Panc1 (cell line): ENCODE data around the gene SOX5. TPM values are rescaled to one million over a fixed set of nuclear protein-coding genes. Genes with fewer than 3 reads are reported as not detected.
A peak's percentile ranks its signal among the peaks of the same experiment; 100 is the strongest.

Experiments
- ATAC-seq: fragments of 200-7000 bp; cut with Tn5 transposase; 2 replicates; pipeline ENCODE4 v1.9.1; 2020; ENCODE audit warnings: mild to moderate bottlenecking, moderate library complexity
- BruUV-seq: library from RNA; stranded (reverse); fragments of 400-500 nt; replicated peaks from 2 replicates; lab custom pipeline; 2021; lab: Mats Ljungman, UMichigan
- CTCF ChIA-PET: fragments of 300-600 bp; sonication (Branson Sonifier 250); formaldehyde crosslinking; loops from one replicate; lab custom pipeline; 2022; ENCODE audit warnings: antibody characterized with exemption; lab: Charles Lee
- POLR2A ChIA-PET: fragments of 300-600 bp; sonication (Branson Sonifier 250); formaldehyde crosslinking; loops from one replicate; lab custom pipeline; 2022; ENCODE audit warnings: antibody characterized with exemption; lab: Charles Lee
- DNase-seq: peaks from one replicate; pipeline ENCODE4 v3.0.0-alpha.2; 2010; ENCODE audit warnings: low read depth, low spot score
- H3K27ac ChIP-seq: 2 replicates; pipeline ENCODE4 v1.5.1; 2011; ENCODE audit warnings: mild to moderate bottlenecking, low read length, inconsistent platforms
- H3K27me3 ChIP-seq: fragments of 200-500 bp; sonication (Bioruptor generic); 2 replicates; pipeline ENCODE4 v1.6.0; 2014; ENCODE audit warnings: low read length, inconsistent platforms; ENCODE audit not compliant: control insufficient read depth, insufficient read depth
- H3K36me3 ChIP-seq: fragments of 200-500 bp; sonication (Bioruptor generic); 2 replicates; pipeline ENCODE4 v1.5.1; 2014; ENCODE audit warnings: inconsistent platforms, mild to moderate bottlenecking, low read length, moderate library complexity; ENCODE audit not compliant: control insufficient read depth, insufficient read depth
- H3K4me1 ChIP-seq: 2 replicates; pipeline ENCODE4 v1.5.1; 2011; ENCODE audit warnings: inconsistent platforms, mild to moderate bottlenecking, low read length, moderate library complexity; ENCODE audit not compliant: control insufficient read depth, insufficient read depth
- H3K4me3 ChIP-seq, 2 experiments: 2 replicates each; pipeline ENCODE4 v1.5.1; 2011 to 2012; ENCODE audit warnings: low read depth in 2 of 2, low read length in 2 of 2, mild to moderate bottlenecking in 2 of 2, inconsistent platforms in 1 of 2, moderate library complexity in 1 of 2
- H3K9me3 ChIP-seq: fragments of 200-500 bp; sonication (Bioruptor generic); 2 replicates; pipeline ENCODE4 v1.5.1; 2014; ENCODE audit warnings: low read depth, mild to moderate bottlenecking, inconsistent platforms, low read length, moderate library complexity; ENCODE audit not compliant: control insufficient read depth, insufficient read depth
- CTCF ChIP-seq: fragments of 450-650 bp; IDR thresholded peaks from 2 replicates; pipeline ENCODE4 v1.5.1; 2017; ENCODE audit warnings: mild to moderate bottlenecking
- POLR2AphosphoS5 ChIP-seq: IDR thresholded peaks from 2 replicates; pipeline ENCODE4 v1.6.1; 2012; ENCODE audit warnings: mild to moderate bottlenecking, low read depth, low read length, moderate library complexity
- REST ChIP-seq, 2 experiments: IDR thresholded peaks; 2 replicates each; pipeline ENCODE4 v1.6.1; 2011 to 2012; ENCODE audit warnings: low read depth in 2 of 2, control low read depth in 1 of 2, low read length in 1 of 2, mild to moderate bottlenecking in 1 of 2, moderate library complexity in 1 of 2; ENCODE audit not compliant: insufficient read depth in 1 of 2
- SIN3A ChIP-seq: IDR thresholded peaks from 2 replicates; pipeline ENCODE4 v1.6.1; 2012; ENCODE audit warnings: low read depth, mild to moderate bottlenecking, low read length, moderate library complexity, borderline replicate concordance; ENCODE audit not compliant: insufficient read depth
- TCF7L2 ChIP-seq: IDR thresholded peaks from 2 replicates; pipeline ENCODE4 v1.6.1; 2011; ENCODE audit warnings: mild to moderate bottlenecking, low read depth, low read length, inconsistent platforms
- in situ Hi-C: cut with HindIII; loops from 2 replicates; pipeline ENCODE4 v1.10.0; 2016; ENCODE audit warnings: low sequenced_read_pairs, low pct_unique_long_range_greater_than_20kb
- intact Hi-C: fragments of 100-400 bp; cut with micrococcal nuclease; formaldehyde crosslinking; loops from one replicate; pipeline ENCODE4 v1.10.0; 2022; ENCODE audit not compliant: unreplicated experiment
- total RNA-seq: library from RNA; stranded (reverse); gene quantifications from one replicate; pipeline ENCODE4 v1.2.1, GENCODE V29; 2021; ENCODE audit not compliant: unreplicated experiment

SOX5 gene
- total RNA-seq, 1 experiment from 2014 or later = 0.23 TPM

GRCh38 chr12:23950210-23950774 lies 822 bp upstream of the SOX5 start:
- CTCF ChIA-PET = no interaction called here
- no peaks in the 10 kb centered on the region for H3K9me3 ChIP-seq
- H3K4me1 ChIP-seq = no peaks in the 10 kb centered on the region
- DNase-seq (no peak), ATAC-seq (no peak)
- no peak overlapping the region for H3K27ac ChIP-seq
- 0 out of 2 replicates have a peak, but pooled peaks cover 2% of the 10 kb centered on the region for H3K27me3 ChIP-seq
- intact Hi-C loops = no loop called here
- BruUV-seq = no TSS peak
- in situ Hi-C loops = no loop called here
- TF ChIP-seq SIN3A (no peak), CTCF (no peak), TCF7L2 (no peak), REST (IDR thresholded peaks at IDR 0.05; ENCODE audit: insufficient read depth in 1 of 2, low read depth in 2 of 2, low read length in 1 of 2) (no peak), POLR2AphosphoS5 (no peak)
- no peaks in the 10 kb centered on the region for H3K36me3 ChIP-seq
- POLR2A ChIA-PET = no interaction called here
- peak overlapping the region; percentile 9 to 24; a peak in 3 of 4 replicates for H3K4me3 ChIP-seq

GRCh38 chr12:23948291-23948690 lies 1.2 kb downstream of the SOX5 start:
- Histone ChIP-seq H3K36me3 (no peaks in the 10 kb centered on the region), H3K4me1 (no peaks in the 10 kb centered on the region), H3K9me3 (no peaks in the 10 kb centered on the region), H3K4me3 (no peak overlapping the region), H3K27me3 (0 out of 2 replicates have a peak, but pooled peaks cover 2% of the 10 kb centered on the region), H3K27ac (no peak overlapping the region)
- intact Hi-C loops = no loop called here
- in situ Hi-C loops = no loop called here
- ATAC-seq (no peak), DNase-seq (no peak)
- CTCF ChIA-PET = no interaction called here
- TF ChIP-seq REST (IDR thresholded peaks at IDR 0.05; ENCODE audit: insufficient read depth in 1 of 2, low read depth in 2 of 2, low read length in 1 of 2) (no peak), TCF7L2 (no peak), CTCF (no peak), POLR2AphosphoS5 (no peak)
- POLR2A ChIA-PET = no interaction called here
- no TSS peak for BruUV-seq
